Calu3 (cell line): ENCODE data around the gene MINK1. TPM values are rescaled to one million over a fixed set of nuclear protein-coding genes. Genes with fewer than 3 reads are reported as not detected.

Experiments
- BruUV-seq: library from RNA; stranded (reverse); fragments of 400-500 nt; replicated peaks from 2 replicates; lab custom pipeline; 2021; lab: Mats Ljungman, UMichigan
- CTCF ChIA-PET: fragments of 300-600 bp; sonication (Branson Sonifier 250); formaldehyde crosslinking; loops from one replicate; lab custom pipeline; 2022; ENCODE audit warnings: antibody characterized with exemption; lab: Charles Lee
- DNase-seq: peaks from one replicate; pipeline ENCODE4 v3.0.0; 2022
- H3K27ac Mint-ChIP-seq: one replicate; pipeline ENCODE4 v1.8.0; 2022; ENCODE audit warnings: mixed read lengths; ENCODE audit not compliant: unreplicated experiment
- H3K27me3 Mint-ChIP-seq: one replicate; pipeline ENCODE4 v1.8.0; 2022; ENCODE audit warnings: mixed read lengths; ENCODE audit not compliant: unreplicated experiment
- H3K36me3 Mint-ChIP-seq: one replicate; pipeline ENCODE4 v1.8.0; 2022; ENCODE audit warnings: mild to moderate bottlenecking, moderate library complexity, mixed read lengths; ENCODE audit not compliant: insufficient read depth, unreplicated experiment
- H3K4me1 Mint-ChIP-seq: one replicate; pipeline ENCODE4 v1.8.0; 2022; ENCODE audit warnings: mild to moderate bottlenecking, low read depth, mixed read lengths; ENCODE audit not compliant: unreplicated experiment
- H3K4me3 Mint-ChIP-seq: one replicate; pipeline ENCODE4 v1.8.0; 2022; ENCODE audit warnings: mild to moderate bottlenecking, low read depth, moderate library complexity, mixed read lengths; ENCODE audit not compliant: unreplicated experiment
- H3K9me3 Mint-ChIP-seq: one replicate; pipeline ENCODE4 v1.8.0; 2022; ENCODE audit warnings: low read depth, mixed read lengths; ENCODE audit not compliant: unreplicated experiment
- CTCF ChIP-seq: fragments of 200-600 bp; IDR thresholded peaks from one replicate; pipeline ENCODE4 v1.8.0; 2022; ENCODE audit warnings: antibody characterized with exemption; ENCODE audit not compliant: unreplicated experiment
- intact Hi-C: fragments of 100-400 bp; cut with micrococcal nuclease; formaldehyde crosslinking; loops from one replicate; pipeline ENCODE4 v1.10.0; 2022; ENCODE audit not compliant: unreplicated experiment
- total RNA-seq: library from RNA; stranded (reverse); gene quantifications from 2 replicates; pipeline ENCODE4 v1.2.3, GENCODE V29; 2022

Gene MINK1
- total RNA-seq, 1 experiment from 2014 or later, result 86.8 TPM

GRCh38 chr17:4947010-4947410 lies 113.9 kb downstream of the MINK1 start:
- H3K27me3 Mint-ChIP-seq, result no peaks in the 10 kb centered on the region
- BruUV-seq, result no TSS peak
- TF ChIP-seq CTCF, result no peak
- peaks cover 73% of the 10 kb centered on the region for H3K36me3 Mint-ChIP-seq
- no peaks in the 10 kb centered on the region for H3K9me3 Mint-ChIP-seq
- CTCF ChIA-PET, result interaction anchor here (0.7 kb wide), 1 partner anchor 157 kb away, joined by 4 read pairs; no protein-coding TSS in a partner anchor
- intact Hi-C loops, result no loop called here
- peak overlapping the region; percentile 89 for H3K4me3 Mint-ChIP-seq
- H3K27ac Mint-ChIP-seq, result peak overlapping the region; percentile 98
- H3K4me1 Mint-ChIP-seq, result peaks cover 30% of the 10 kb centered on the region
- no peak for DNase-seq

Other genes starting within 250 kb of the MINK1 start
- gene SMTNL2, start 248.8 kb upstream of the MINK1 start, total RNA-seq, result not detected in 2 replicates
- 0.27 and 0.38 TPM in 2 replicates for gene ALOX15, start 191.7 kb upstream of the MINK1 start, total RNA-seq
- 55.0 and 56.9 TPM in 2 replicates for gene PELP1, start 129.2 kb upstream of the MINK1 start, total RNA-seq
- gene ARRB2, start 122.7 kb upstream of the MINK1 start, total RNA-seq, result 21.1 and 27.6 TPM in 2 replicates
- 10.9 and 13.5 TPM in 2 replicates for gene MED11, start 101.9 kb upstream of the MINK1 start, total RNA-seq
- 2.2 and 2.5 TPM in 2 replicates for gene ZMYND15, start 93.5 kb upstream of the MINK1 start, total RNA-seq
- gene CXCL16, start 93.4 kb upstream of the MINK1 start, total RNA-seq, result 73.1 and 77.6 TPM in 2 replicates
- 0.54 and 0.56 TPM in 2 replicates for gene TM4SF5, start 61.5 kb upstream of the MINK1 start, total RNA-seq
- gene VMO1, start 47.0 kb upstream of the MINK1 start, total RNA-seq, result 0.59 TPM in 1 of 2 replicates, not detected in the other
- gene GLTPD2, start 44.4 kb upstream of the MINK1 start, total RNA-seq, result 0.71 and 0.76 TPM in 2 replicates
- gene PSMB6, start 37.2 kb upstream of the MINK1 start, total RNA-seq, result 121 and 132 TPM in 2 replicates
- 11.0 and 13.0 TPM in 2 replicates for gene PLD2, start 26.2 kb upstream of the MINK1 start, total RNA-seq
- 2.1 and 3.2 TPM in 2 replicates for gene C17orf107, start 66.2 kb downstream of the MINK1 start, total RNA-seq
- gene CHRNE, start 69.8 kb downstream of the MINK1 start, total RNA-seq, result 0.19 TPM in 1 of 2 replicates, not detected in the other
- not detected in 2 replicates for gene GP1BA, start 98.9 kb downstream of the MINK1 start, total RNA-seq
- gene SLC25A11, start 106.7 kb downstream of the MINK1 start, total RNA-seq, result 37.7 and 38.4 TPM in 2 replicates
- 65.2 and 77.0 TPM in 2 replicates for gene RNF167, start 106.9 kb downstream of the MINK1 start, total RNA-seq
- gene PFN1, start 115.2 kb downstream of the MINK1 start, total RNA-seq, result 580 and 605 TPM in 2 replicates
- gene ENO3, start 117.8 kb downstream of the MINK1 start, total RNA-seq, result 12.3 and 12.9 TPM in 2 replicates
- gene SPAG7, start 134.5 kb downstream of the MINK1 start, total RNA-seq, result 34.3 and 34.9 TPM in 2 replicates
- 21.4 and 32.3 TPM in 2 replicates for gene CAMTA2, start 154.3 kb downstream of the MINK1 start, total RNA-seq
- gene INCA1, start 164.2 kb downstream of the MINK1 start, total RNA-seq, result 0.54 TPM in 1 of 2 replicates, not detected in the other
- 65.9 and 69.4 TPM in 2 replicates for gene KIF1C, start 164.6 kb downstream of the MINK1 start, total RNA-seq
- 0.34 TPM in 1 of 2 replicates, not detected in the other for gene SLC52A1, start 202.1 kb downstream of the MINK1 start, total RNA-seq
- gene ZFP3, start 245.1 kb downstream of the MINK1 start, total RNA-seq, result not detected in 2 replicates